Measurements from ENCODE around the gene CPT1A. TPM values are rescaled to one million over a fixed set of nuclear protein-coding genes. Genes with fewer than 3 reads are reported as not detected.

Gene CPT1A
- total and polyA plus RNA-seq, 9 donors: 25.3 to 87.1 (median 44.3) TPM

DNA sequence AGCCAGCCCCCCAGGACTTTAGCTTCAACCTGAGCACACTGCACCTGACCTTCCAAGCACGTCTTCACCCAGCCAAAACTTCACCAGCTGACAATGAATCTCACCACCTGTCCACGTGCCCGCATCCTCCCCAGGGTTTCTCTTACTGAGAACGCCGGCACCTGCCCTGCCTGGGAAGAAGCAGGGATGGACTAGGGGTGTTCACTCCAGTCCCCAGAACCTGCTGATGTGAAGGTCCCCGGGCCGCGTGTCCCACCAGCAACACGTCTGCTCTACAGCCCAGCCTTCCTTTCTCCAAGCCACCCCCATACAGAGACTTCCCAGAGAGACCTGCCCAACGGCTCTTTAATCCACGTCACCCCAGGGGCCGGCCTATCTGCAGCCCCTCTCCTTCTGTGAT, 12.8 kb downstream of the CPT1A start:
- Histone ChIP-seq H3K4me3 (no peak overlapping the region), H3K27ac (no peak overlapping the region), H3K27me3 (no peaks in the 10 kb centered on the region), H3K9me3 (no peaks in the 10 kb centered on the region), H3K4me1 (ENCODE audit: insufficient read depth) (peaks cover 23% of the 10 kb centered on the region), H3K36me3 (no peaks in the 10 kb centered on the region)
- TF ChIP-seq EP300 (IDR thresholded peaks at IDR 0.05) (no peak), POLR2A (IDR thresholded peaks at IDR 0.05) (no peak)
- TF ChIP-seq, protein P1, sequence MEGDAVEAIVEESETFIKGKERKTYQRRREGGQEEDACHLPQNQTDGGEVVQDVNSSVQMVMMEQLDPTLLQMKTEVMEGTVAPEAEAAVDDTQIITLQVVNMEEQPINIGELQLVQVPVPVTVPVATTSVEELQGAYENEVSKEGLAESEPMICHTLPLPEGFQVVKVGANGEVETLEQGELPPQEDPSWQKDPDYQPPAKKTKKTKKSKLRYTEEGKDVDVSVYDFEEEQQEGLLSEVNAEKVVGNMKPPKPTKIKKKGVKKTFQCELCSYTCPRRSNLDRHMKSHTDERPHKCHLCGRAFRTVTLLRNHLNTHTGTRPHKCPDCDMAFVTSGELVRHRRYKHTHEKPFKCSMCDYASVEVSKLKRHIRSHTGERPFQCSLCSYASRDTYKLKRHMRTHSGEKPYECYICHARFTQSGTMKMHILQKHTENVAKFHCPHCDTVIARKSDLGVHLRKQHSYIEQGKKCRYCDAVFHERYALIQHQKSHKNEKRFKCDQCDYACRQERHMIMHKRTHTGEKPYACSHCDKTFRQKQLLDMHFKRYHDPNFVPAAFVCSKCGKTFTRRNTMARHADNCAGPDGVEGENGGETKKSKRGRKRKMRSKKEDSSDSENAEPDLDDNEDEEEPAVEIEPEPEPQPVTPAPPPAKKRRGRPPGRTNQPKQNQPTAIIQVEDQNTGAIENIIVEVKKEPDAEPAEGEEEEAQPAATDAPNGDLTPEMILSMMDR (IDR thresholded peaks at IDR 0.05): no peak
- WGBS, 3 donors: 79 to 84% (median 80%) methylated on average over 12 of the region's 12 CpGs
- no peak for DNase-seq
- intact Hi-C loops (cut with DNase I): no loop called here

DNA sequence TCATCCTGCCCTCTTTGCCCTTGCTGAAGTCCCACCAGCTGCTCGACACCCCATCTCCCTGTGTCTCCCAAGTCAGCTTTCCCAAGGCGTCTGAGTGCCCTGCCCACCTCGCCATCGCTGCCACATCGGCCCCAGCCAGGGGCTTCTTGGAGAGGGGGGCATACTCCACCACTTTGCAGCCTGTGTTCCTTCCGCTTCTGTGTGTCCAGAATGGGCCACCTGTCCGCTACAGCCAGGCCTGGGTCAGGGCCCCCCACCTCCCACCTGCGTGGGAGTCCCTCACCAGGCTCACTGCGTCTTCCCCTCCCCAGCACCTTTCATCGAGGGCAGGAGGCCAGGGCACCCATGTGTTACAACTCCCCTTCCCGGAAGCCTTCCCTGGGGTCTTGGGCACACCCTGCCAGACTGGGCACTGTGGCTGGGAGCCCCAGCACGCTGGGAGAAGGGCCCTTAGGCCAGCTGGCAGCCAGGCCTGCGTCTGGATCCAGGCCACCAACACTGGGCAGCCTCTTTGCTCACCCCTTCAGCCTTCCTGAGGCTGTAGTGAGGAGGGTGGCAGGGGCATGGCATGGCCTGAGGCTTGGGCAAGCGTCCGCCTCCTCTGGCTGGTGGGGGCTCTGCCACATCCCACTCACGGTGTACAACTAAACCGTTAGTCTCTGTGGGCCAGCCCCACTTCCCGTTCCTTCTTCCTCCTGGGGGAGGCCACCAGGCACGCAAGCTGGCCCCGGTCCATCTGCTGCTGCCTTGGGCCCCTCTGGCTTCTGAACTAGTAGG, 13.4 kb downstream of the CPT1A start:
- no peaks in the 10 kb centered on the region for H3K27me3 ChIP-seq
- TF ChIP-seq EP300 (IDR thresholded peaks at IDR 0.05) (no peak), POLR2A (IDR thresholded peaks at IDR 0.05) (no peak)
- TF ChIP-seq, protein P1 (IDR thresholded peaks at IDR 0.05): no peak
- H3K4me1 ChIP-seq (ENCODE audit: insufficient read depth): peaks cover 23% of the 10 kb centered on the region
- H3K4me3 ChIP-seq: no peak overlapping the region
- 73 to 76% (median 75%) methylated on average over 19 to 20 of the region's 20 CpGs for WGBS, 3 donors
- no peak overlapping the region for H3K27ac ChIP-seq
- no peak for DNase-seq
- H3K36me3 ChIP-seq: no peaks in the 10 kb centered on the region
- intact Hi-C loops (cut with DNase I): no loop called here
- H3K9me3 ChIP-seq: no peaks in the 10 kb centered on the region

DNA sequence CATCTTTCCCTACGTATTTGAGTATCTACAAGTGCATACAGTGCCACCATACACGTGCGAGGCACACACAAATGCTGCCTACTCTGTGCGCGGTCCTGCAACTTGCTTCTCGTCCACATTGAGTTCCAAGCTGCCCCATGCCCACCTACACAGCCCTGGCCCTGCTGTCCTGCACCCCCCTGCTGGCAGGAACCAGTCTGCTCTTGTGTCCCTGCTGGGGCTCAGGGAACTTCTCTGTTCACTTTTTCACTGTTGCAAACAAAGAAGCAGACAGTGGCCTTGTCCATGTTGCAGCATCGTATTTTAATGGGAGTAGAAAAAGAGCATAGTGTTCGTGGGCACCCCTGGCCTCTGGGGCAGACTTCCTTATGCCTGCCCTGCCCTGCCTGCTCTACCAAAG, 14.0 kb downstream of the CPT1A start:
- intact Hi-C loops (cut with DNase I): no loop called here
- no peak overlapping the region for H3K27ac ChIP-seq
- no peak for DNase-seq
- TF ChIP-seq, protein P1 (IDR thresholded peaks at IDR 0.05): no peak
- TF ChIP-seq POLR2A (IDR thresholded peaks at IDR 0.05): no peak
- no peak for TF ChIP-seq EP300 (IDR thresholded peaks at IDR 0.05)
- H3K27me3 ChIP-seq: no peaks in the 10 kb centered on the region
- H3K36me3 ChIP-seq: no peaks in the 10 kb centered on the region
- H3K4me1 ChIP-seq (ENCODE audit: insufficient read depth): peaks cover 23% of the 10 kb centered on the region
- H3K9me3 ChIP-seq: no peaks in the 10 kb centered on the region
- 77 to 87% (median 83%) methylated on average over 8 of the region's 8 CpGs for WGBS, 3 donors
- no peak overlapping the region for H3K4me3 ChIP-seq

DNA sequence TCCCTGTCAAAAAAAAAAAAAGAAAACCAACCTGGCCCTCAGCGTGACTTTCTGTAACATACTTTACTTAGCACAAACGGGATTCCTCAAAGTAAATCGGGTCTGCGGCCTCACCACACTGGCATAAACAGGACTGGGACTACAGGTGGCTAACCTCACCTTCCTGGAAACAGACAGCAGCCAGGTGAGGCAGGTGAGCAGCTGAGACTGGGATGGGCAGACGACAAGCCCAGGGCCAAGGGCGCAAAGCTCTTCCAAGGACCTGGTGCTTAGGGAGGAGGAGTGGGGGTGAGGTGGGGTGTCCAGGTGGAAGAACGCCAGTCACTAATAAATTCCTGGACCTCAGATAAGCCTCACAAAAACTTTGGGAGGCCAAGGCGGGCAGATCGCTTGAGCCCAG, 15.0 kb downstream of the CPT1A start:
- intact Hi-C loops (cut with DNase I): no loop called here
- Histone ChIP-seq H3K9me3 (no peaks in the 10 kb centered on the region), H3K4me3 (no peak overlapping the region), H3K27me3 (no peaks in the 10 kb centered on the region), H3K27ac (no peak overlapping the region), H3K36me3 (no peaks in the 10 kb centered on the region), H3K4me1 (ENCODE audit: insufficient read depth) (peaks cover 19% of the 10 kb centered on the region)
- TF ChIP-seq, protein P1 (IDR thresholded peaks at IDR 0.05): no peak
- TF ChIP-seq POLR2A (IDR thresholded peaks at IDR 0.05) (no peak), EP300 (IDR thresholded peaks at IDR 0.05) (no peak)
- no peak for DNase-seq
- WGBS, 3 donors: 93 to 95% (median 94%) methylated on average over 9 of the region's 9 CpGs

All from ovary (tissue), 9 donors.